Measurements from ENCODE around the gene HSPB2. TPM values are rescaled to one million over a fixed set of nuclear protein-coding genes. Genes with fewer than 3 reads are reported as not detected.
"Not testable (repeated sequence)": the region's sequence is repeated elsewhere in the genome, so short reads cannot be mapped to it uniquely, and the experiment has no call there.

HSPB2 gene, protein sequence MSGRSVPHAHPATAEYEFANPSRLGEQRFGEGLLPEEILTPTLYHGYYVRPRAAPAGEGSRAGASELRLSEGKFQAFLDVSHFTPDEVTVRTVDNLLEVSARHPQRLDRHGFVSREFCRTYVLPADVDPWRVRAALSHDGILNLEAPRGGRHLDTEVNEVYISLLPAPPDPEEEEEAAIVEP
- 9.9 TPM for polyA plus RNA-seq (2013, experiment 1 of 2; ENCODE audit: insufficient read length)
- polyA plus RNA-seq (2013, experiment 2 of 2; ENCODE audit: insufficient read length) = 13.5 TPM

- DNase-seq = peak; percentile 35
Observed at GRCh38 chr11:111912535-111912934, at the start of gene HSPB2. Gene HSPB2 (plus strand): TSS chr11:111912734. CDS start chr11:111912830, 96 bp downstream.

- no peak for DNase-seq
Observed at GRCh38 chr11:111870113-111870512, 42.4 kb upstream of the HSPB2 start.

DNA sequence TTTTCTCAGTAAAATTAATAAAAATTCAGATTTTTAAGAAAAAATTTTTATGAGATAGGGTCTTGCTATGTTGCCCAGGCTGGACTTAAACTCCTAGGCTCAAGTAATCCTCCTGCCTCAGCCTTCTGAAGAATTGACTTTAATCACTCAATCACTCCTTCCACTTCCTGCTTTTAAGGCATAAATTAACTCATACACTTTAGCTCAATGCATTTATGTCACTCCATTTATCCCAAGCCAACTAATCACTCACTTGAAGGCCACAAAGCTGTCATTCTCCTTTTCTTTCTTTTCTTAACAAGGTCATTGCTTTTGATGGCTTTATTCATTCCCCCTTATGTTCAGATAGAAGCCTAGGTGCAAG is 42.0 kb upstream of the HSPB2 start:
- no peak for DNase-seq

- DNase-seq = peak; percentile 88
Observed at GRCh38 chr11:111870886-111871692, 41.4 kb upstream of the HSPB2 start, which contains the start of gene ALG9. Gene ALG9 (minus strand): TSS chr11:111871581. CDS start chr11:111871482, 99 bp downstream.

- DNase-seq = peak; percentile 3
Observed at GRCh38 chr11:111871693-111872161, 40.8 kb upstream of the HSPB2 start.

DNA sequence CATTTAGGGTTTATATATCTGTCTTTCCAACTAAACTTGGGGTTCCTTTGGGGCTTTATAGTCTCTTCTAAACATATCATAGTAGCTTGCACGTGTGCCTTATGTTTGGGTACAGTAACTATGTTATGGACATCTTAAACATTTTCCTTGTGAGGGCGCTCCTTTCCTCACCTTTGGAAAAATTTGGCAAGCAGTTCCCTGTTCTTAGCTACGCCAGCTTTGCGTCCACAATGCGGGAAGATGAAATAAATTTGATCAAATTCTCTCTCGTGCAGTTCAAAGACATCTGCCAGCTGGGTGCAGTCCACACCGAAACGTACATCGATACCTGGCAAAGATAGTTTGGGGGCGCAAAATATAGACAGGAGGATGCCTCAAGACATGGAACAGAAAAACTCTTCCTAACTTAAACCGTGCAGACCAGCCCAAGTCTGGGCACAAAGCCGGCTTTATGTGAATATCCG is 34.1 kb upstream of the HSPB2 start:
- DNase-seq = peak; percentile 36

DNA sequence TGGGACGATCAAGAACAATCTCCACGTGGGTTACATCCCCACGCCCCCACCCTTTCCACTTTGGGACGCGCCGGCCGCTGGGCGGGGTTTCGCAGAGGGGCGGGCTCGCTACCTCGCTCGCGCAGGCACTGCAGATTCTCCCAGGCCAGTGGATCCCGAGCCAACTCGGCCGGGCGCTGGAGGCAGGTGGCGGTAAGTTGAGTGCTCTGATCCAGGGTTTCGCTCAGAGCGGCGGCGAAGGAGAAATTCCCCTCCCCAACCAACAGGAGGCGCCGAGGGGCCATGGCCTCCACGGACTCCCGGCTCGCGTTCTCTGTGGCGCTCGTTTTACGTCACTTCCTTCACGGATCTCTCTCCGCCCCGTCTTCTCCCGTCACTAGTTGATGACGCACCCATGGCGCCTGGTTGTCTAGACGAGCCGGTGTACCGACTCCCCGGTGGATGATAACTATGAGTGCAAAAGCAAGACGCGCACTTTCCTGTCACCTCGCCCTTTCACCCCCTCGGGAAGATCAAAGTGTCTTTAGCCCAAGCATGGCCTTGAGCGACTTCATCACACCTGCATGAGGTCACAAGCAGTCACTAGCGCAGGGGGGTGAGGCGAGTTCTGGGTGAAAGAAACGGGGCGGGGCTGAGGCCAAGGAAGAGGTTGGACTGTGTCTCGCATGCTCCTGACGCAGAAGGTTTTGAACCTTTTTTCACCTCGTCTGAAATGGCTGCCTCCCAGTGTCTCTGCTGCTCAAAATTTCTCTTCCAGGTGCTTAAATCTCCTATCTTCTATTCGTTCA is 33.5 kb upstream of the HSPB2 start, which contains the start of the genes CFAP68 and FDXACB1:
Gene CFAP68, plus strand, starts transcription at position 693 of the 788 bp plus-strand sequence. Its CDS starts 20 bp downstream, at position 713.
Gene FDXACB1, minus strand, starts transcription at position 317 of the 788 bp plus-strand sequence. Its CDS starts 33 bp downstream, at position 284.
- DNase-seq = peak; percentile 97

GRCh38 chr11:111879637-111879960 is 32.9 kb upstream of the HSPB2 start:
- no peak for DNase-seq

DNA sequence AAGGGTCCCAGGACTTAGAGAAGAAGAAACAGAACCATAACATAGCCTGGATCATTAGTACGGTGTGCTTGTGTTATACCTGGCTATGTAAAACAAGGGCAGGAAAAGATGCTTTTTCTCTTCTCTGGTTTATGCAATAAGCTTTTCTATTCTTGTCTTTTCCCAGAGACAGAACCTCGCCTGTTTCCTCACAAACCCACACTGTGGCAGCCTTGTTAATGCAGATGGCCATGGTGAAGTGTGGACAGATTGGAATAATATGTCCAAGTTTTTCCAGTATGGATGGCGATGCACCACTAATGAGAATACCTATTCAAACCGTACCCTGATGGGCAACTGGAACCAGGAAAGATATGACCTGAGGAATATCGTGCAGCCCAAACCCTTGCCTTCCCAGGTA is 30.3 kb upstream of the HSPB2 start:
- no peak for DNase-seq

GRCh38 chr11:111885053-111885452 is 27.5 kb upstream of the HSPB2 start:
- not testable (repeated sequence) for DNase-seq

GRCh38 chr11:111886032-111886431 is 26.5 kb upstream of the HSPB2 start:
- DNase-seq = no peak

- no peak for DNase-seq
Observed at GRCh38 chr11:111886844-111887243, 25.7 kb upstream of the HSPB2 start.

GRCh38 chr11:111905411-111905810 is 7.1 kb upstream of the HSPB2 start:
- peak; percentile 87 for DNase-seq

DNA sequence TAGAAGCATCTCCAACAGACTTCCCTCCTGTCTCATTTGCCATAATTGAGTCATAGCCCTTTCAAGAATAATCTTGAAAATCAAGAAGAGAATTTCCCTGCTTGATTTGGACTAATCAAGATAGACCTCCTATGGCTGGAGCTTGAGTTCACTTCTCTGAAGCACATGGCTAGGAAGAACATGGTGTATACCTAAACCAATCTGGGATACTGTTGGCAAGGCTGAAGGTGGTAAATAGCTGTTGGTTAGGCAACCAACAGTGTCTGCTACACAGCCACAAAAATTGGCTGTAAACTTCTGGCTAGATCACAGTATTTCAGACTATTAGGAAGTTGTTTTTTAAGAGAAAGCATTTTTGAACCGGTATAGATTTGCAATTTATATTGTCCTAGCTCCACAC is 5.9 kb upstream of the HSPB2 start:
- DNase-seq = no peak

DNA sequence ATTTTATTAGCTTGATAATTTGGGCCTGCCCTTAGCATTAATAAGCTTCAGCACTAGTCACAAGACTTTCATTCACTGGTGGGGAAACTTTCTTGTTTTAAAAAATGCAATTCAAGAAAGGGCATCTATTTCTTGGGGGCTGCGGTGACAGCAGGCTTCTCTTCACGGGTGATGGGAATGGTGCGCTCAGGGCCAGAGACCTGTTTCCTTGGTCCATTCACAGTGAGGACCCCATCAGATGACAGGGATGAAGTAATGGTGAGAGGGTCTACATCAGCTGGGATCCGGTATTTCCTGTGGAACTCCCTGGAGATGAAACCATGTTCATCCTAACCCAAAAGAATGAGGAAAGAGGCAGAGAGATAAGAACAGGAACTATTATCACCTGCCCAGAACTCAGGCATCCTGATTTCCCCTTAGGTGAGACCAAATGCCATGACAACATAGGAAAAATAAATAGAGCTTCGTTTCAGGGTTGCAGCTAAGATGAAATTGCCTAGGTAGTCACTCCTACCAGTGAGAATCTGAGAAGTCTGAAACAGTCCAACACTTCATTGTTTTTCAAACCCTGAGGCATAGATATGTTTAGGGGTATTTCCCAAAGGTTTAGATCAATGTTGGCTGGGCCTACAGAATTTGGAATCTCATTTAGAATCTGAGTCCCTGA is 3.8 kb upstream of the HSPB2 start:
- DNase-seq = no peak

DNA sequence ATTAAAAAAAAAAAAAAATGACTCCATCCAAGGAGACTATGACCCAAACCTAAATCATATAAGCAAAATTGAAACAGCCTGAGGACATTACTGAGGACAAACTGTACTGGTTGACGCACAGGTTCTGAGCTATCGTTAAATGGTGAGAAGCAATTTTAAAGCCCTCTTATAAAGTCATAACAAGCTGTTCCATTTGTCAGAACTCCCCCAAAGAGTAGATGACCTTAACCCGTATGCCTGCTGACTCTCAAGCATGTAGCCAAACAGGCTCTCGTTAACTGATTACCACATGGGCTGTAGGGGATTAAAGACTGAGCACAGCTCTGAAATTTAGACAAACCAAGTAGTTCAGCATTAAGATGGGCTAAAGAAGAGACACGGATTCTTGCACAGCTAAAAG is 3.2 kb upstream of the HSPB2 start:
- no peak for DNase-seq

- DNase-seq = no peak
Observed at GRCh38 chr11:111910676-111911562, 1.6 kb upstream of the HSPB2 start.

- peak; percentile 100 for DNase-seq
Observed at GRCh38 chr11:111911563-111912401, 752 bp upstream of the HSPB2 start, which contains the start of gene CRYAB. Gene CRYAB (minus strand): TSS chr11:111911770. CDS start chr11:111911724, 46 bp downstream.

DNA sequence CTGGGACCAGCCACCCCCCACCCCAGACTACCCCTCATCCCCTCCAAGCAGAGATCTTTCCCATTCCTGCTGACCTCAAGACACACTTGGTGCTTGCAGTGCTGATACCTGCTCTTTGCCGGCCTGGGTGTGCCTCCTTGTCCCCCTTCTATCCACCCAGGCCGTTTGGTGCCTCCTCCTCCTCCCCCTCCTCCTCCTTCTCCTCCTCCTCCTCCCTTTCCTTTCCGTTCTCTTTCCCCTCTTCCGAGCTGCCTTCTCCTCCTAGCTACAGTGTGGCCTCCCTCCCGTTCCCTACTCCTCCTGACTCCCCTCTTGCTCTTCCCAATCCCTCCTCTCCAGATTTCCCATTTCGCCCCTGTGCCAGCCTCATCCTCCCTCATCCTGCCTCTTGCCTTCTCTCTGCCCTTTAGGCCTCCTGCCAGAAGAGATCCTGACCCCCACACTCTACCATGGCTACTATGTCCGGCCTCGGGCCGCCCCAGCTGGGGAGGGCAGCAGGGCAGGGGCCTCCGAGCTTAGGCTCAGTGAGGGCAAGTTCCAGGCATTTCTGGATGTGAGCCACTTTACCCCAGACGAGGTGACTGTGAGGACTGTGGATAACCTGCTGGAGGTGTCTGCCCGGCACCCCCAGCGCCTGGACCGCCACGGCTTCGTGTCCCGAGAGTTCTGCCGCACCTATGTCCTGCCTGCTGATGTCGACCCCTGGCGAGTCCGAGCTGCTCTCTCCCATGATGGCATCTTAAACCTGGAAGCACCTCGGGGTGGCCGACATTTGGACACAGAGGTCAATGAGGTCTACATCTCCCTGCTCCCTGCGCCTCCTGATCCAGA is 712 bp downstream of the HSPB2 start:
- peak; percentile 74 for DNase-seq
